K562 (cell line): Measurements from ENCODE around the gene UNC13C. TPM values are rescaled to one million over a fixed set of nuclear protein-coding genes. Genes with fewer than 3 reads are reported as not detected.

ENCODE experiments used
- ARID4B ChIP-seq: sonication (generic); formaldehyde crosslinking; IDR thresholded peaks from 2 replicates; pipeline ENCODE4 v1.8.0; 2022; ENCODE audit warnings: mild to moderate bottlenecking, missing genetic modification reagents
- BACH1 ChIP-seq: fragments of 200-800 bp; sonication (Bioruptor generic); IDR thresholded peaks from 2 replicates; pipeline ENCODE4 v1.6.1; 2016; ENCODE audit warnings: missing genetic modification characterization, missing compliant biosample characterization
- ETV6 ChIP-seq, 3 experiments: fragments of 150-350 bp in 1 of 3; sonication (generic) in 1 of 3; formaldehyde crosslinking in 1 of 3; IDR thresholded peaks; 2 replicates each; pipeline versions ENCODE4 v1.6.1 to v1.8.0; 2014 to 2022; ENCODE audit warnings: borderline replicate concordance in 2 of 3, low read depth in 2 of 3, antibody characterized with exemption in 1 of 3, low read length in 1 of 3, mild to moderate bottlenecking in 1 of 3, missing genetic modification reagents in 1 of 3
- NFE2L1 ChIP-seq: fragments of 450-650 bp; IDR thresholded peaks from 2 replicates; pipeline ENCODE4 v1.6.1; 2016; ENCODE audit warnings: missing genetic modification characterization, low read depth, mild to moderate bottlenecking, missing compliant biosample characterization, moderate library complexity, borderline replicate concordance
- NFXL1 ChIP-seq: fragments of 450-650 bp; formaldehyde crosslinking; IDR thresholded peaks from 2 replicates; pipeline ENCODE4 v1.4.0; 2021; ENCODE audit warnings: mild to moderate bottlenecking
- RNF2 ChIP-seq: sonication (generic); IDR thresholded peaks from 2 replicates; pipeline ENCODE4 v1.6.1; 2016
- ZNF175 ChIP-seq: fragments of 200-800 bp; sonication (Bioruptor generic); IDR thresholded peaks from 2 replicates; pipeline ENCODE4 v1.6.1; 2016; ENCODE audit warnings: low read depth, mild to moderate bottlenecking, missing genetic modification characterization, missing compliant biosample characterization
- ZNF277 ChIP-seq: fragments of 250-450 bp; sonication (Bioruptor Pico); IDR thresholded peaks from 2 replicates; pipeline ENCODE4 v1.8.0; 2022; ENCODE audit warnings: inconsistent platforms, mild to moderate bottlenecking, moderate library complexity, borderline replicate concordance
- ZNF707 ChIP-seq: fragments of 250-450 bp; sonication (Bioruptor Pico); conservative IDR thresholded peaks from 2 replicates; pipeline ENCODE4 v1.8.0; 2022; ENCODE audit warnings: inconsistent platforms, mild to moderate bottlenecking, moderate library complexity
- polyA plus RNA-seq, 8 experiments: library from polyadenylated mRNA; depleted of rRNA in 4 of 8; stranded (reverse) in 5 of 8; unstranded in 3 of 8; fragments of >200 nt; fragmentation: Nextera tagmentation in 2 of 8; fragmentation: Illumina TruSeq in 1 of 8; extraction: Ambion mirVana in 2 of 8; extraction: Trizol in 1 of 8; gene quantifications; 2 replicates each; pipeline versions ENCODE4 v1.2.1 to v1.2.3, GENCODE V29; 2011 to 2014; ENCODE audit warnings: inconsistent platforms in 1 of 8, missing spikeins in 1 of 8
- total RNA-seq, 7 experiments: library from RNA; depleted of rRNA in 6 of 7; stranded (reverse); fragments of >200 nt in 6 of 7; fragmentation: Illumina TruSeq in 2 of 7; extraction: Trizol in 2 of 7; gene quantifications; 2 replicates each; pipeline versions ENCODE4 v1.2.1 to v1.2.3, GENCODE V29; 2011 to 2021; ENCODE audit warnings: low replicate concordance in 1 of 7

UNC13C gene
- total and polyA plus RNA-seq, 9 of the 15 experiments (the other 6 are each of a cell fraction or from before 2014, with no cell fraction given), result not detected

GRCh38 chr15:54280726-54281125 lies 302.5 kb downstream of the UNC13C start (continued):
- TF ChIP-seq ARID4B (CRISPR knock-in tag) (no peak), ZNF175 (CRISPR knock-in tag) (no peak), ETV6 (IDR thresholded peaks at IDR 0.05; ENCODE audit: borderline replicate concordance in 1 of 2, low read depth in 2 of 2, low read length in 1 of 2) (no peak), ETV6 (CRISPR knock-in tag; IDR thresholded peaks at IDR 0.05; ENCODE audit: borderline replicate concordance) (no peak), NFXL1 (CRISPR knock-in tag) (no peak), RNF2 (no peak), NFE2L1 (tag) (no peak), ZNF277 (CRISPR knock-in tag) (no peak), ZNF707 (CRISPR knock-in tag) (no peak), BACH1 (no peak)
